Measurements from ENCODE around the gene VWA2. TPM values are rescaled to one million over a fixed set of nuclear protein-coding genes. Genes with fewer than 3 reads are reported as not detected.

The VWA2 gene
- total RNA-seq, 1 donor from 2014 or later, result not detected

DNA sequence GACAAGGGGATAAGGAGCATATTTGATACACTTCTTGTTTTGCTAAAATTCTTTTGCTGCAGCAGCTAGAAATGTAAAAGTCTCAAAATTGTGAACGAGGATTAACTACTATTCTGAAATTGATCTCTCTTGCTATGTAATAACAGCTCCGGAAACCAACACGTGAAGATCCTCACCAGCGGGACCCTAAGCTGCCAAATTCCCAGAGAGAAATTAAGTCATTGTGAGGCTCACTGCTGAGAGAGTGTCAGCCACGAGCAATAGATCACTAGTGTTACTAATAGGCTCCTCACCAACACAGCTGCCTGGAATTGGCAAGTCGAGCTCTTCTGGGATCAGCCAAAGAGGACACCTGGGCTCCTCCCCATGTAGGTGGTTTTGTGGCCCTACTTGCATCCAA lies 5.6 kb upstream of the VWA2 start:
- no peak for DNase-seq (ENCODE audit: extremely low spot score, unreplicated experiment)
- no peaks in the 10 kb centered on the region for H3K4me1 Mint-ChIP-seq (ENCODE audit: unreplicated experiment)
- no peaks in the 10 kb centered on the region for H3K9me3 Mint-ChIP-seq (ENCODE audit: unreplicated experiment)
- H3K36me3 Mint-ChIP-seq (ENCODE audit: unreplicated experiment), result no peaks in the 10 kb centered on the region
- peaks cover 55% of the 10 kb centered on the region for H3K27me3 Mint-ChIP-seq (ENCODE audit: unreplicated experiment)
- TF ChIP-seq, protein P1, sequence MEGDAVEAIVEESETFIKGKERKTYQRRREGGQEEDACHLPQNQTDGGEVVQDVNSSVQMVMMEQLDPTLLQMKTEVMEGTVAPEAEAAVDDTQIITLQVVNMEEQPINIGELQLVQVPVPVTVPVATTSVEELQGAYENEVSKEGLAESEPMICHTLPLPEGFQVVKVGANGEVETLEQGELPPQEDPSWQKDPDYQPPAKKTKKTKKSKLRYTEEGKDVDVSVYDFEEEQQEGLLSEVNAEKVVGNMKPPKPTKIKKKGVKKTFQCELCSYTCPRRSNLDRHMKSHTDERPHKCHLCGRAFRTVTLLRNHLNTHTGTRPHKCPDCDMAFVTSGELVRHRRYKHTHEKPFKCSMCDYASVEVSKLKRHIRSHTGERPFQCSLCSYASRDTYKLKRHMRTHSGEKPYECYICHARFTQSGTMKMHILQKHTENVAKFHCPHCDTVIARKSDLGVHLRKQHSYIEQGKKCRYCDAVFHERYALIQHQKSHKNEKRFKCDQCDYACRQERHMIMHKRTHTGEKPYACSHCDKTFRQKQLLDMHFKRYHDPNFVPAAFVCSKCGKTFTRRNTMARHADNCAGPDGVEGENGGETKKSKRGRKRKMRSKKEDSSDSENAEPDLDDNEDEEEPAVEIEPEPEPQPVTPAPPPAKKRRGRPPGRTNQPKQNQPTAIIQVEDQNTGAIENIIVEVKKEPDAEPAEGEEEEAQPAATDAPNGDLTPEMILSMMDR (IDR thresholded peaks at IDR 0.05), result no peak
- no peak overlapping the region for H3K27ac Mint-ChIP-seq (ENCODE audit: unreplicated experiment)
- no peak overlapping the region for H3K4me3 Mint-ChIP-seq (ENCODE audit: unreplicated experiment)

DNA sequence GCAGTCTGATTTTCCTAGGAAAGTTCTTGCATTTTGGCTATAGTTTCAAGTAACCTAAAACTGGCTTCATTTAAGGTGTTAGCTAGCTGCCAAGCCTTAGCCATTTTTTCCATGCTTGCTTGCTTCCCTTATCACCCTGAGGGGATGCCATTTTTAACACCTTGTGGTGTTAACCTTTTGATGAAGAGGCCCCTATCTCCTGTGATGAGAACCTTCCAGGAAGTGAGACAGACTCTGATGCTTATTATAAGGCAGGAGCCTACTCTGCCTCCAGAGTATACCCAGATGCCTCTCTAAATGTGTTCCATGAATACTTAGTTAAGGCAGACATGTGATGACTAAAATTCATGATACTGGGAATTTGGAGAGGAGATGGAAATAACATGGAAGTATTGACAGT lies 4.9 kb upstream of the VWA2 start:
- no peaks in the 10 kb centered on the region for H3K9me3 Mint-ChIP-seq (ENCODE audit: unreplicated experiment)
- H3K36me3 Mint-ChIP-seq (ENCODE audit: unreplicated experiment), result no peaks in the 10 kb centered on the region
- no peak overlapping the region for H3K4me3 Mint-ChIP-seq (ENCODE audit: unreplicated experiment)
- H3K27me3 Mint-ChIP-seq (ENCODE audit: unreplicated experiment), result peaks cover 59% of the 10 kb centered on the region
- TF ChIP-seq, protein P1 (IDR thresholded peaks at IDR 0.05), result no peak
- H3K27ac Mint-ChIP-seq (ENCODE audit: unreplicated experiment), result no peak overlapping the region
- DNase-seq (ENCODE audit: extremely low spot score, unreplicated experiment), result no peak
- H3K4me1 Mint-ChIP-seq (ENCODE audit: unreplicated experiment), result peaks cover 4% of the 10 kb centered on the region

DNA sequence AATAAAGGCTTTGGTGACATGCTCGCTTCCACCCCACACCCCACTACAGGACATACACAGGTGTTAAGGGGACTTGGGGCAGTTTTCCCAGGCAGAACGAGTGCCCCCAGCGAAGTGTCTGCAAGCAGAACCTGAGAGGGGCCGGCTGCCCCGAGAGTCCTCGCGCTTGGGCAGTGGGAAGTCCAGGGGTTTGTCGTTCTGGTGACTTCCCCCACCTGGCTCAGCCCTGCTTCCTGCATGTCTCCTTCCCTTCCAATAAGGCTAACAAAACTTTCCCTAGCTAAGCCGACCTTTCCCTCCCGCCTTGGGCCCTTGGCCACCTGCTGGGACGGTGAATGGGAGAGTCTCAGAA lies 916 bp downstream of the VWA2 start:
- no peaks in the 10 kb centered on the region for H3K9me3 Mint-ChIP-seq (ENCODE audit: unreplicated experiment)
- no peak for DNase-seq (ENCODE audit: extremely low spot score, unreplicated experiment)
- no peak overlapping the region for H3K27ac Mint-ChIP-seq (ENCODE audit: unreplicated experiment)
- no peak overlapping the region for H3K4me3 Mint-ChIP-seq (ENCODE audit: unreplicated experiment)
- H3K36me3 Mint-ChIP-seq (ENCODE audit: unreplicated experiment), result no peaks in the 10 kb centered on the region
- TF ChIP-seq, protein P1 (IDR thresholded peaks at IDR 0.05), result no peak
- H3K4me1 Mint-ChIP-seq (ENCODE audit: unreplicated experiment), result peaks cover 7% of the 10 kb centered on the region
- peaks cover 78% of the 10 kb centered on the region for H3K27me3 Mint-ChIP-seq (ENCODE audit: unreplicated experiment)

DNA sequence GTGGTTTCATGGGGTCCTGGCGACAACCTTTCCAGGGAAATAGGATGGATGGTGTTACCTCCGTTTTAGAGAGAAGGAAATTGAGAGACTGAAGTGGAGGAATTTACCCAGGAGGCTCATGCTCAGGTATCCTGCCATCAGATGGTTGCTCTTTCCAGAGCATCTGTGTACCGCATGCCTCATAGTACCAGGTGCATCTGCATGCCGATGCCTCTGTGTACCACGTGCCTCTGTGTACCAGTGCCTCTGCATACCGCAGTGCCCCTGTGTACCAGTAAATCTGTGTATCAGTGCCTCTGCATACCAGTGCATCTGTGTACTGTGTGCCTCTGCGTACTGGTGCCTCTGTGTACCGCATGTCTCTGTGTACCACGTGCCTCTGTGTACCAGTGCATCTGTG lies 3.2 kb downstream of the VWA2 start:
- no peaks in the 10 kb centered on the region for H3K36me3 Mint-ChIP-seq (ENCODE audit: unreplicated experiment)

DNA sequence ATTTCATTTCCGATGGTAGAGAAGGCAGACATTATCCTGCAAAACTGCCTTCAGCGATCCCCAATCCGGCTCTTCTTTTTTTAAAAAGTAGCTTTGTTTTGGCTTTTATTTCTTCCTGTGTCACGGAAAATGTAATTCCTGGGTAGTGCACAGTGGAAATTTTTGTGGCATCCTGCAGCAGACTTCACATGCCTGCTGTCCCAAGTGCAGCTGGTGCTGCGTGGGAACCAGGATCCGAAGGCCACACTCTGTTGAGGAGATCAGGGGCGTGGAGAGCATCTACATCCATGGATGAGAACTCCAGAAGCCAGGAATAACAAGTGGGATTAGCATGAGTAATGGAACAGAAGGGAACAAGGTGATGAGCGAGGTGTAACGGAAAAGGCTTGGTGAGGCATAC lies 4.6 kb downstream of the VWA2 start:
- Mint-ChIP-seq H3K27ac (ENCODE audit: unreplicated experiment) (no peak overlapping the region), H3K27me3 (ENCODE audit: unreplicated experiment) (peaks cover 76% of the 10 kb centered on the region), H3K4me1 (ENCODE audit: unreplicated experiment) (peaks cover 7% of the 10 kb centered on the region), H3K36me3 (ENCODE audit: unreplicated experiment) (no peaks in the 10 kb centered on the region), H3K4me3 (ENCODE audit: unreplicated experiment) (no peak overlapping the region), H3K9me3 (ENCODE audit: unreplicated experiment) (no peaks in the 10 kb centered on the region)
- DNase-seq (ENCODE audit: extremely low spot score, unreplicated experiment), result no peak
- TF ChIP-seq, protein P1 (IDR thresholded peaks at IDR 0.05), result no peak

More for the DNA sequence above, 3.2 kb downstream of the VWA2 start:
- peaks cover 7% of the 10 kb centered on the region for H3K4me1 Mint-ChIP-seq (ENCODE audit: unreplicated experiment)
- peaks cover 76% of the 10 kb centered on the region for H3K27me3 Mint-ChIP-seq (ENCODE audit: unreplicated experiment)
- DNase-seq (ENCODE audit: extremely low spot score, unreplicated experiment), result no peak
- TF ChIP-seq, protein P1 (IDR thresholded peaks at IDR 0.05), result no peak
- H3K4me3 Mint-ChIP-seq (ENCODE audit: unreplicated experiment), result no peak overlapping the region
- no peak overlapping the region for H3K27ac Mint-ChIP-seq (ENCODE audit: unreplicated experiment)
- H3K9me3 Mint-ChIP-seq (ENCODE audit: unreplicated experiment), result no peaks in the 10 kb centered on the region
